GM18868 (cell line): Measurements from ENCODE around the gene DOCK6.
A peak's percentile ranks its signal among the peaks of the same experiment; 100 is the strongest.
"Not testable (repeated sequence)": the region's sequence is repeated elsewhere in the genome, so short reads cannot be mapped to it uniquely, and the experiment has no call there.

Experiments used
- ATAC-seq: cut with Tn5 transposase; IDR thresholded peaks from one replicate; pipeline ENCODE4 v1.9.1; 2021; ENCODE audit warnings: mild to moderate bottlenecking, moderate library complexity; ENCODE audit not compliant: unreplicated experiment

DOCK6 gene

DNA sequence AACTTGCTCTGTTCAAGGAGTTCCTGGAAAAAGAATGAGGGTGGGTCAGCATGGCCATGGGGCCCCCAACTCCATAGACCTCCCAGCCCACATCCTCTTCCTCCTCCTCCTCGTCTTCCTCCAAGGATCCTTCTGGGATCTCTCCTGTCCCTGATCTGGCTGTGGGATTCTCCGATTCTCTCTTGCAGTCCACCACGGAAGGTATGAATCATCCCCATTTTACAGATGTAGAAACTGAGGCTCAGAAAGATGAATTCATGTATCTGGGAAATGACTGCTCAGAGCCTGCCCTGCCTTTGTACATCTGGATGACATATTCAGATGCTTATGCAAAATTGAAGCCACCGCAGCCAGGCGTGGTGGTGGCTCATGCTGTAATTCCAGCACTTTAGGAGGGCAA lies 62.8 kb downstream of the DOCK6 start:
- no peak for ATAC-seq

DNA sequence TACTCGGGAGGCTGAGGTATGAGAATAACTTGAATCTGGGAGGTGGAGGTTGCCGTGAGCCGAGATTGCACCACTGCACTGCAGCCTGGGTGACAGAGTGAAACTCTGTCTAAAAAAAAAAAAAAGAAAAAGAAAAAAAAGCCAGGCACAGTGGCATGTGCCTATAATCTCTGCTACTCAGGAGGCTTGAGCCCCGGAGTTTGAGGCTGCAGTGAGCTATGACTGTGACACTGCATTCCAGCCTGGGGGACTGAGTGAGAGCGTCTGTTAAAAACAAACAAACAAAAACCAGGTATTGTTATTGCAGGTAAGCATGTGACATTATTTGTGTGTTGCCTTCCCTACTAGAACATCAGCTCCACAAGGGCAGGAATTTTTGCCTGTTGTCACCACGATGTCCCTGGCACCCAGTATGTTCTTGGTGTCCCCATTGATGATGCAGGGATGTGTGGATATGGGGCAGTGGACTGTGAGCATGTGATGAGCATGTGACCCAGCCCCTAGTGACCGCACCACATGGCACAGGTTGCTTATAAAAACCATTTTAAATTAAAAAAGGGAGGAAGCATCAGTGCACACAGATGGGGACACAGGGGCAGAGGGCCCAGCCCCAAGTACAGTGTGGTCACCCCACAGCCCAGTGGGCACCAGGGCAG lies 63.4 kb downstream of the DOCK6 start:
- ATAC-seq: no peak

DNA sequence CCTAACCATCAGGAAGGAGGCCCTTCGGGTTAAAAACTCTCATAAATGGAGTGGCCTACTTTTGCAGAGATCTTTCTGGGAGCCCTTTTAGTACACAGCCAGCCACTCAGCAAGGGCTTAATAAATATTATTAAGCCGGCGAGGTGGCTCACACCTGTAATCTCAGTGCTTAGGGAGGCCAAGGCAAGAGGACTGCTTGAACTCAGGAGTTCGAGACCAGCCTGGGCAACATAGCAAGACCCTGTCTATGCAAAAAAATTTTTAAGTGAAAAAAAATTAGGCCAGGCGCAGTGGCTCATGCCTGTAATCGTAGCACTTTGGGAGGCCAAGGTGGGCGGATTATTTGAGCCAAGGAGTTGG lies 64.2 kb downstream of the DOCK6 start:
- ATAC-seq: no peak

DNA sequence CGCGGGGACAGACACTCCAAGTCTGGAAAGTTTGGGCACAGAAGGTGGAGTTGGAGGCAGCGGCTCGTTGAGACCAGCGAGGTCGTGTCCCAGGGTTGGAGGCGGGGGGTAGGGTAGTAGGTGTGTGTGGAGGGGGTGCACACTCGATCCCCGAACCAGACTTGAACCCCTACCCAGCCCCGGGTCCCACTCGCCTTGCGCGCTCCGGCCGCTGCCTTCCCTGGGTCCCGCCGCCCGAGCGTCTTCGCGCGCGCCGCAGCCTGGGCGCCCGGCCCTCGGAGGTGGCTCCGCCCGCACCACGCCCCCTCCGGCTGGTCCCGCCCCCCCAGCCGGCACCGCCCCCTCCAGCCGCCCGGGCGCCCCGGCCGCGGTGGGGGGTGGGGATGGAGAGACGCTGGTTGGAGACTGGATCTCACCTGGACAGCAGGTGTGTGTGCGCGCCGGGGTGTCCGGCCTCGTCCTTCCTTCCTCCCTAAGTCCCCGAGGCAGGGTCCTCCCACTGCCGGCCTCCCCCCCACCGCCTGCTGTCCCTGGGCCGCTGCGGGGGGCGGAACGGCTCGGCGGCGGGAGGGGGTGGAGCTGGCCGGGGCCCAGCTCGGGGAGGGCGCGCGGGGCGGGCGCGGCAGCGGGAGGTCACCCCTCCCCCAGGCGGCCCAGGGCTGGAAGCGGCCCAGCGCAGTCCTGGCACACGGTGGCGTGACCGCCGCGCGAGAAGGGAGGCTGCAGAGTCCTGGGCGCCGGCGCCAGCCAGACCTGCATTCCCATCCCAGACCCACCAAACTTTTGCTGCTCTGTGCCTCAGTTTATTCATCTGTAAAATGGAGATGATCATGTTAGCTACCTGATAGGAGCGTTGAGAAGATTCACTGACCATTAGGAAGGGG lies 64.8 kb downstream of the DOCK6 start, which contains the start of gene KANK2:
TSS of gene KANK2 (minus strand) at position 255 of the 884 bp plus-strand sequence. CDS start 3,034 bp downstream, outside the sequence.
- ATAC-seq: peak; percentile 79

DNA sequence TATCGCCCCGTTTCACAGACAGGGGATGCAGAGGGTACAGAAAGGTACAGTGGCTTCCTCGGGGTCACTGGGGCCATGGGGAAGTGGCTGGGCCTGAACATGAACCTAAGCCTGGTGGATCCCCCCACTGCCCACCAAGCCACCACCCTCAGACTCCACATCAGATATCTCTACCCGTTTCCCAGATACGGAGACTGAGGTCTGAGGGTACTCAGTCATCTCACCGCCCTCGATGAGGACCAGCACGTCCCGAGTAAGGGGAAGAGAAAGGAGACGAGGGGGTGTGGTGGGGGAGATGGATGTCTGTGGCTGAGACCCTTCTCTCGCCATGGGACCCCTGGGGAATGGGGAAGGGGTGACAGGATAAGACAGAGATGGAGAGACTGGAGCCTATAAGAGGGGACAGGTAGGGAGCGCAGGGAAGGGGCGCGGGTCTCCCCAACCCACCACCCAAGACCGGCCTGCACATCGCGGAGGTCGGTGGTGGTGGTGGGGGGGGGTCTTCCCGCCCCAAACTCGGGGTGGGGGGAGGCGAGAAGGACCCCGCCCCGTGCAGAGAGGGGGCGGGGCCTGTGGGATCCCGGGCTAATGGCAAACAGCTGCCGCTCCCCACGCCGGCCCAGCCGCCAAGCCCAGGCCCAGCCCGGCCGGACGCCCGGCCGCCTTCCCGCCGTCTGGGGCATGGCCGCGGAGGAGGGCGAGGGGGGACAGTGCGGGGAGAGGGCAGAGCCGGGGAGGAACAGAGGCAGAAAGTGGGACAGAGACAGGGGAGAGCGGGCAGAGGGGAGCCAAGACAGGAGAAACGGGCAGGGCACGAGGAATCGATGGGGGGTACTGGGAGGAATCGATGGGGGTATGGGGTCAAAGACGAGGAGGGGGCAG lies 65.7 kb downstream of the DOCK6 start:
- no peak for ATAC-seq

DNA sequence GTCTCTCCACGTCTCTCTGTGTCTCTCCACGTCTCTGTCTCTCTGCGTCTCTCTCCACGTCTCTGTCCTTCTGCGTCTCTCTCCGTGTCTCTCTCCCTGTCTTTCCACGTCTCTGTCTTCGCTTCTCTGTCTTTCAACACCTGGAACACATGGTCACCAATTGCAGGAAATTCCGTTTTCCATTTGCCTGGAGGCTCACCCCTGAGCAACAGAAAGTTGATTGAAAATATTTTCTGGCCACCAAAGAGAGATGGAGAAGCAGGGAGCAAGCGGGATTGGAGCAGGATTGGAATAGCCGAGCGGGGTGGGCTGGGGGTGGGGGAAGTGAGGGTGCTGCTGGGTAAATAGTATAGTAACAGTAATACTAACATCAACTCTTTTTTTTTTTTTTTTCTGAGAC lies 66.6 kb downstream of the DOCK6 start:
- no peak for ATAC-seq

DNA sequence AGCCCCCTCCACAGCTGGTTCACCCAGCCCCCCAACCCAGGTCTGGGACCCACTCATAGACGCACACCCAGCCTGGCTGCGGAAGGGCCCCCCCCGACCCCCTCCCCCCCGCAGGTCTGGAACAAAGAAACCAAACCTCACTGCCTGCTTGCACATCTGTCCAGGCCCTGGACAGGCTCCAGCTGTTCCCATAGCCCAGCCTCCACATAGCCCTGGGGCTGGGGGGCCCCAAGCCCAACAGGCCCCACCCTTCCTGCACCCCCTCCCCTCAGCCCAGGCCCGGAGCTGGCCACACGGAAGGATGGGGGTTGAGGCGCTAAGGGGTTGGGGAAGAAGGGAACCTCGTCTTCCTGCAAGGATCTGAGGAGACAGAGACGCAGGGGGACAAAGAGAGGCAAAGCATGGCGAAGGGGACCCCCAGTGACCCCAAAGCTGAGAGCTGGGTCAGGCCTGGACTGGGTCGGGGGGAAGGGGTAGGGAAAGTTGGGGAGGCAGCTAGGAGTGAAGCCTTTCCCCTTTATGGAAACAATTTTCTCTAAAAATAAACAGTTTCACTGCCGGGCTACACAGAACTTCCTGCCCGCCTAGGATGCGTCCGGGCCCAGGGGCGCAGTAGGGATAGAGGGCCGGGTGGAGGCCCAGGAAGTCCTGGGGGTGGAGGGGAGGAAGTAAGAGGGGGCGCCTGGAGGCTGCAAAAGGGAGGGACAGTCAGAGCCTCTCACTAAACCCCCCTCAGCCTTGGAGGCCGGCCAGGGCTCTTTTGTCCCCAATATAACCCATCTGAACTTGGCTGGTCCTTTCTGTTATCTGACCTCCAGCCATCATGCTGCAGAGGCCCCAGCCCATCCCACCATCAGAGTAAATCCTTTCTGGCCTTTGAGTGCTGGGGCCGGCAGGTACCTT lies 67.4 kb downstream of the DOCK6 start:
- ATAC-seq: no peak

DNA sequence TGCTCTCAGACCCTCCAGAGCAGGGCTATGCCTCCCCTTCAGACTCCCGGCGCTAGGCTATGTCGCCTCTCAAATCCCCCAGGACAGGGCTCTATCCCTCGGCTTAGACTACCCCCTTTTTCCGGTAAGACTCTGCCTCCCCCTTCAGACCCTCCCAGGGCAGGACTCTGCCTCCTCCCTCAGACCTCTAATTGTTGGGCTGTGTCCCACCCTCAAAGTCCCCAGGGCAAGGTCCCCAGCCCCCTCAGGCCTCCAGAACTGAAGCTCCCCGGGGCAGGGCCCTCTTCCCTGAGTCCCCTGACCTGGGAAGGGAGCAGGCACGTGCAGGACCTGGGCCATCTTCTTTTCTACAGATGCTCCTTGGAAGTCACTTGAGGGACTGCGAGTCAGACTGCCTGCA lies 68.2 kb downstream of the DOCK6 start:
- no peak for ATAC-seq

DNA sequence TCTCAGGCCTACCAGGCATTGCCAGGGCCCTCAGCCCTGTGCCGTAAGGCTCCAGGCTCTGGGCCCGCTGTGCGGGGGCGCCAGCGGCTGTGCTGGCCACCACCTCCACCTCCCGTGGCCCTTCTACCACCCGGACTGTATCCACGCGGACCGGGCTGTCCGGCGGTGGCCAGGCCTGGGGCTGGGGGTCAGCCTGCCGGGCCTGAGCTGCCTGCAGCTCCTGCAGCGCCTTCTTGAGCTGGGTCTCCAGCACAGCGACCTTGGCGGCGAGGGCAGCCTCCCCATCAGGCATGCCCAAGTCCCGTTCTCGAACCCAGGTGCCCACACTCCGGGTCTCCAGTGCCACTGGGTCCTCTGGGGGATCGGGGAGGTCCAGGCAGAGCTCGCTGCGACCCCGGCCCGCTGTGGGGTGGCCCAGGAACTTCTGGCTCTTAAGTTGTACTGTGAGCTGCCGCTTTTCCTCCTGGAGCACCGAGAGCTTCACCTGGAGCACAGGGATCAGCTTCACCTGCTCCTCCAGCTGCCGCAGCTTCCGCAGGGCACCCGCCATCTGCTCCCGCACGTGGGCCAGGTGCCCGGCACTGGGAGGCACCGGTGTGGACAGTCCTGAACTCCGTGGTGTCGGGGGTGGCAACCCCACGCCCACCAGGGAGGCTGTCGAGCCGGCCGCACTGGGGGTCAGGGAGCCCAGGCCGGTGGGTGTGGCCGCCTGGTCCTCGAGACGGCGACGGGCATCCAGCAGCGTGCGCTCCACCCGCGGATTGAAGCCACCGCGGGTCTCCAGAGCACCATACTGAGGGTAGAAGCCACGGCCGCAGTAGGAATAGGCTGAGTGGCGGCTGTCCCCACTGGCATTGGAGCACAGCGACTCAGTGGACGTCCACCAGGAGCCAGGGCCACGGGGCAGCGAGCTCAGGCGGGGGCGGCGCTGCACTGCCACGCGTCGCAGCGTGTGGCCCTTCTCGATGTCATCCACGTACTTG lies 69.1 kb downstream of the DOCK6 start:
- no peak for ATAC-seq

DNA sequence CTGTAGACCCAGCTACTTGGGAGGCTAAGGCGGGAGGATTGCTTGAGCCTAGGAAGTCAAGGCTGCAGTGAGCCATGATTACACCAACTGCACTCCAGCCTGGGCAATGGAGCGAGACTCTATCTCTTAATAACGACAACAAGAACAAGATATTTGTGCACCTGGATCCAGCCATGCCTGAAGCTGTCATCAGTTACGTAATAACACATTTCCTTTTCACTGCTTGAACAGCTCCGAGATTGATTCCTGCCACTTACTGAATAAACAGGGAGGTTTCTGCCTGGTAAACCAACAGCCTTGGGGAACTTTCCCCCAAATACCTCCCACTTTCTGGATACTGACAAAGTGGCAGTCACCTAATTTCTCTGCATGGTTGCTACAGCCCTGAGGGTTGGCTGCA lies 70.4 kb downstream of the DOCK6 start:
- no peak for ATAC-seq

DNA sequence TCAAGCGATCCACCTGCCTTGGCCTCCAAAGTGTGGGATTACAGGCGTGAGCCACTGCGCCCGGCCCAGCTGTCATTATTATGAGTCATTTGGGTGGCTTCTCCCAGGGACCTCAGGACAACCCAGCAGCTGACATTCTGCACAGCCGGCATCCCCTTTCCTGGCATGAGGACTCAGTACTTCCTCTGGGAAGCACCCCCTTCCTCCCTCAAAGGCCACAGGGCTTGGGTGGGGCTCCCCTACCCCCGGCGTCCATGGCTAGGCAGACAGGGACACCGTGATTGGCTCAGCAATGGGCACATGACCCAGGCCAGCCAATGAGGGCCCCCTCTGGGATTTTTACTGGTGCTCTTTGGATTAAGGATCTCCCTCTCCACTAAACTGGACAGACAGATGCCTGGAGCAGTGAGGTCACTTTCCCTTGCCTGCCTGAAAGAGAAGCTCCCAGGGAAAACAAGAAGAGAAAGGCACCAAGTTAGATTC lies 71.0 kb downstream of the DOCK6 start:
- ATAC-seq: no peak

DNA sequence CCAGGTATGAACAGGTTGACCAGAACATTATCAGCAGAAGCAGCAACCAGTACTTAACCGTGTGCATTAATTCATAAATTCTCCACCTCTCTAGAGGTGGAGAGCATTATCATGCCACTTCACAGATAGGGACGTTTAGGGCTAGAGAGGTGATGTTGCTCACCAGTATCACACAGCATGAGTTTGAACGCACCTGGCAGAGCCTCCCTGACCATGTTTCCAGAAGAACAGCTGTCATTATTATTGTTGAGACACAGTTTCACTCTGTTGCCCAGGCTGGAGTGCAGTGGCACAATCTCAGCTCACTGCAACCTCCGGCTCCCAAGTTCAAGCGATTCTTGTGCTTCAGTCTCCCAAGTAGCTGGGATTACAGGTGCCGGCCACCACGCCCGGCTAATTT lies 71.8 kb downstream of the DOCK6 start:
- ATAC-seq: no peak

DNA sequence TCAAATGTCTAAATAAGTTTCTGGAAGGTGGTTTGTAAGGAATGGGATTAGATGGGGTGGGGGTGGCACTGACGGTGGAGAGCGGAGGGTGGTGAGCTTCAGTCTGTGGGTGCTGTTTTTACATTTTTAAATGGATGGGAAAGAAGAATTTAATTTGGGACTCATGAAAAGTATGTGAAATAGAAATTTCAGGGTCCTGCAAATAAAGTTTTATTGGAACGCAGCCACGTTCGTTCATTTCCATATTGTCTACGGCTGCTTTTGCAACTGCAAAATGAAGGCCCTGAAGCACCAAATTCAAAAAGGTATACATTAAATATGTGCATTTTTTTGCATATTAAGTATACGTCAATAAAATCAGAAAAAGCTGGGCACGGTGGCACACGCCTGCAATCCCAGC lies 74.9 kb downstream of the DOCK6 start:
- ATAC-seq: no peak

DNA sequence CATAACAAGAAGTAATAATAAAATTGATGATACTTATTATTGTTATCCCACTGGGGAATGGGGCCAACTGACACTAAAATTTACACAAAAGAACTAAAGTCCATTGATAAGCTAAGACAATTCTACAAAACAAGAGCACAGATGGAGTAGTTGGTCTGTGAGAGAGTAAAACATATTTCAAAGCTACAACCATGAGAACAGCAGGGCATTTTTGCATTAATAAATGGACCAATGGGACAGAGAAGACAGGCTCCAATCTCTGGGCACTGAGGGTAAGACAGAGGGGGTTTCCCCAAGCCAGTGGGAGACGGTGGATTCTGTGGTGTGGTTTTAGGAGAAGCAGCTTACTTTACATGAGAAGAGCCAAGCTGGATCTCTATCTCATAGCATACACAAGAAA lies 79.3 kb downstream of the DOCK6 start:
- no peak for ATAC-seq

DNA sequence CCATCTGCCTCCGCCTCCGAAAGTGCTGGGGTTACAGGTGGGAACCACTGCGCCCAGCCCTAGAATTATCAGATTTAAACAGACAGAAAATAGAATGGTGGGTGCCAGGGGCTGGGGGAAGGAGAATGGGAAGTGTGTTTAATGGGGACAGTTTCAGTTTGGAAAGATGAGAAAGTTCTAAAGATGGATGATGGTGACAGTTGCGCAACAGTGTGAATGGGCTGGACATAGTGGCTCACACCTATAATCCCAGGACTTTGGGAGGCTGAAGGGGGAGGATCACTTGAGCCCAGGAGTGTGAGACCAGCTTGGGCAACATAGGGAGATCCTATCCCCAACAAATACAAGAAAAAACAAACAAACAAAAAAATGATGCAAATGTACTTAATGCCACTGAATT lies 80.8 kb downstream of the DOCK6 start:
- ATAC-seq: no peak

DNA sequence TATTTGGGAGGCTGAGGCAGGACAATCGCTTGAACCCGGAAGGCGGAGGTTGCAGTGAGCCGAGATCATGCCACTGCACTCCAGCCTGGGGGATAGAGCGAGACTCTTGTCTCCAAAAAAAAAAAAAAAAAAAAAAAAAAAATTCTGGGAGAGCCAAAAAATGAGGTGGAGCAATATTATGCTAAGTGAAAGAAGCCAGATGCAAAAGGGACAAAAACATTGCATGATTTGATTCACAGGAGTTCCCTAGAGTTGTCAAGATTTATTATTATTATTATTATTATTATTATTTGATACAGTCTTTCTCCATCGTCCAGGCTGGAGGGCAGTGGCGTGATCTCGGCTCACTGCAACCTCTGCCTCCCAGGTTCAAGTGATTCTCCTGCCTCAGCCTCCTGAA lies 81.3 kb downstream of the DOCK6 start:
- ATAC-seq: not testable (repeated sequence)

DNA sequence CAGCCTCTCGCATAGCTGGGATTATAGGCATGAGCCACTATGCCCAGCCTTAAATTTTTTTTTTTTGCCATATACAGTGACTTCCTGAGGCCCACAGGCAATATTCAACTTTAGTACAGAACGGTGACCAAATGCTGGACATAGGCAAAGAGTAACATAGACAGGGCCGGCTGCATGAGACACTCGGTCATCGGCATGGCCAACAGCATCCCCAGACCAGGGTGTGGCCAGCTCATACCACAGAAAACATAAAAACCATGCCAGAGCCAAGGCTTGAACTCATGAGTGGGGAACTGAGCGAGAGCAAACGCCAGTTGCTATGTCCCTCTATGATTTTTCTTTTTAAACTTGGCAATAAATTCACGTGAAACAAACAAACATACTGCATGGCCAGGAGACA lies 82.0 kb downstream of the DOCK6 start:
- ATAC-seq: no peak

DNA sequence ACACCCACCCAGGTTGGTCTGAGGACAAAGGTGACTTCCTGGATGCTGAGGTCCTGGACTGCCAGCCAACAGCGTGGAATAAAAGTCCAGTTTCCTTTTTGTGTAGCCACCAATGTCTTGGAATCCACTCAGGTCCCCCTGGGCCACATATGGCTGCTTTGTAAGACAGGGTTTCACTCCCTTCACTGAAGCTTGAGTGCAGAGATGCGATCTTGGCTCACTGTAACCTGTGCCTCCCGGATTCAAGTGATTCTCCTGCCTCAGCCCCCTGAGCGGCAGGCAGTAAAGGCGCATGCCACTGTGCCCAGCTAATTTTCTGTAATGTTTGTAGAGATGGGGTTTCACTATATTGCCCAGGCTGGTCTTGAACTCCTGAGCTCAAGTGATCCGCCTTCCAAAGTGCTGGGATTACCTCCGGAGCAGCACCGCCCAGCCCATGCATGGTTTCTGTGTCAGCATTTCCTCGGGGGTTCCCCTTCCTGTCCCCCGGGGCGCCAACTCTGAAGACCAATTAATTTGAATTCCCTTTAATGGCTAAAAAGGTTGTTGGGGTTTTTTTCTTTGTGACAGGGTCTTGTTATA lies 82.5 kb downstream of the DOCK6 start:
- no peak for ATAC-seq

DNA sequence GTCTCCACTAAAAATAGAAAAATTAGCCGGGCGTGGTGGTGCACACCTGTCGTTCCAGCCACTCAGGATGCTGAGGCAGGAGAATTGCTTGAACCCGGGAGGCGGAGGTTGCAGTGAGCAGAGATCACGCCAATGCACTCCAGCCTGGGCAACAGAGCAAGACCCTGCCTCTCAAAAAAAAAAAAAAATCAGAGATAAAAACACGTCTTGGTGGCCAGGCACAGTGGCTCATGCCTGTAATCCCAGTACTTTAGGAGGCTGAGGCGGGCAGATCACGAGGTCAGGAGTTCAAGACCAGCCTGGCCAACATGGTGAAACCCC lies 83.2 kb downstream of the DOCK6 start:
- not testable (repeated sequence) for ATAC-seq
